ENCODE data around the gene GAST. TPM values are rescaled to one million over a fixed set of nuclear protein-coding genes. Genes with fewer than 3 reads are reported as not detected.
"Not testable (repeated sequence)": the region's sequence is repeated elsewhere in the genome, so short reads cannot be mapped to it uniquely, and the experiment has no call there.

GAST gene
- total RNA-seq, 2 experiments from 2014 or later, result not detected

GRCh38 chr17:41672153-41672552 is 40.0 kb upstream of the GAST start:
- Mint-ChIP-seq H3K4me1 (peaks cover 52% of the 10 kb centered on the region), H3K27ac (peak overlapping the region; percentile 63), H3K36me3 (ENCODE audit: low read depth) (no peaks in the 10 kb centered on the region), H3K9me3 (ENCODE audit: low read depth) (no peaks in the 10 kb centered on the region), H3K4me3 (no peak overlapping the region), H3K27me3 (peaks cover 2% of the 10 kb centered on the region)
- ATAC-seq, result peak; percentile 67
- ChIA-PET CTCF (interaction anchor here (0.7 kb wide), 1 partner anchor 116 kb away, joined by 3 read pairs; no protein-coding TSS in a partner anchor), POLR2A (interaction anchor here (0.7 to 2.3 kb wide), 2 partner anchors 17 to 32 kb away, joined by 9 to 12 read pairs; partner anchors contain the start of gene EIF1)
- intact Hi-C loops (cut with DNase I, micrococcal nuclease), result no loop called here
- DNase-seq, result peak; percentile 46

DNA sequence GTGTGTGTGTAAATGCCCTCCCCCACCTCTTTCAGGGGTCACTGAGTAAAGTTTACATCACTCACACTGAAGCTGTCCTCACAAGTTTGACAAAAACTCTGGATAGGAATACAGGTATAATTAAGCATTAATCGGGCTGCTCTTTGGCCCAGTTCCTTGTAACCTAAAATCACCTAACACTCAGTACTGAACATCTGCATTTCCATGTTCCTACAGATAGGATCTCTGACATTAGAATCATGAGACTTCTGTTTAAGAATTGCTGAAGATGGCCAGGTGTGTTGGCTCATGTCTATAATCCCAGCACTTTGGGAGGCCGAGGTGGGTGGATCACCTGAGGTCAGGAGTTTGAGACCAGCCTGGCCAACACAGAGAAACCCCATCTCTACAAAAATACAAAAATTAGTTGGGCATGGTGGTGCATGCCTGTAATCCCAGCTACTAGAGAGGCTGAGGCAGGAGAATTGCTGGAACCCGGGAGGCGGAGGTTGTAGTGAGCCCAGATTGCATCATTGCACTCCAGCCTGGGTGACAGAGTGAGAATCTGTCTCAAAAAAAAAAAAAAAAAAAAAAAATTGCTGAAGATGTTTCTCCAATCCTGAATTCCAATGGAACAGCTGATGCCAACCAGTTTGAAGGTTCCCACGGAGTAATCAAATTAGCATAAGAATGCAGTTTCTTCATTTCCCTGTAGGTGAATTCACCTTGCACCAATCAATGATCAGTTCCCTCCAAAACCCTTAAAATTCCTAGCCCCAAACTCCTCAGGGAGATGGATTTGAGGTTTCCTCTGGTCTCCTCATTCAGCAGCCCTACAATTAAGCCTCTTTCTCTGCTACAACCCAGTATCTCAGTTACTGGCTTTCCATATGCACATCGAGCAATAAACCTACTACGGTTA is 36.7 kb upstream of the GAST start:
- H3K4me3 Mint-ChIP-seq; DNase-seq; H3K36me3 Mint-ChIP-seq (ENCODE audit: low read depth); H3K9me3 Mint-ChIP-seq (ENCODE audit: low read depth); ATAC-seq; H3K27ac Mint-ChIP-seq; H3K27me3 Mint-ChIP-seq; POLR2A ChIA-PET: not testable (repeated sequence)
- intact Hi-C loops (cut with DNase I, micrococcal nuclease), result loop anchor here in 1 of 2 experiments (5.0 kb wide), 1 partner anchor 1063 kb away; no protein-coding TSS in a partner anchor
- CTCF ChIA-PET, result interaction anchor here (0.8 to 1.9 kb wide), 4 partner anchors 9 to 21 kb away, joined by 3 to 5 read pairs (median 4); partner anchors contain the start of gene EIF1
- peaks cover 52% of the 10 kb centered on the region for H3K4me1 Mint-ChIP-seq

GRCh38 chr17:41676058-41676419 is 36.1 kb upstream of the GAST start:
- H3K36me3 Mint-ChIP-seq (ENCODE audit: low read depth), result peaks cover 5% of the 10 kb centered on the region
- ATAC-seq, result no peak
- peaks cover 51% of the 10 kb centered on the region for H3K4me1 Mint-ChIP-seq
- no peak overlapping the region for H3K4me3 Mint-ChIP-seq
- CTCF ChIA-PET, result interaction anchor here (0.8 to 1.9 kb wide), 4 partner anchors 10 to 20 kb away, joined by 3 to 5 read pairs (median 4); partner anchors contain the start of gene EIF1
- intact Hi-C loops (cut with DNase I, micrococcal nuclease), result loop anchor here in 1 of 2 experiments (5.0 kb wide), 1 partner anchor 1064 kb away; no protein-coding TSS in a partner anchor
- DNase-seq, result no peak
- POLR2A ChIA-PET, result interaction anchor here (1.2 kb wide), 1 partner anchor 13 kb away, joined by 4 read pairs; no protein-coding TSS in a partner anchor
- no peak overlapping the region for H3K27ac Mint-ChIP-seq
- H3K9me3 Mint-ChIP-seq (ENCODE audit: low read depth), result no peaks in the 10 kb centered on the region
- H3K27me3 Mint-ChIP-seq, result no peaks in the 10 kb centered on the region

DNA sequence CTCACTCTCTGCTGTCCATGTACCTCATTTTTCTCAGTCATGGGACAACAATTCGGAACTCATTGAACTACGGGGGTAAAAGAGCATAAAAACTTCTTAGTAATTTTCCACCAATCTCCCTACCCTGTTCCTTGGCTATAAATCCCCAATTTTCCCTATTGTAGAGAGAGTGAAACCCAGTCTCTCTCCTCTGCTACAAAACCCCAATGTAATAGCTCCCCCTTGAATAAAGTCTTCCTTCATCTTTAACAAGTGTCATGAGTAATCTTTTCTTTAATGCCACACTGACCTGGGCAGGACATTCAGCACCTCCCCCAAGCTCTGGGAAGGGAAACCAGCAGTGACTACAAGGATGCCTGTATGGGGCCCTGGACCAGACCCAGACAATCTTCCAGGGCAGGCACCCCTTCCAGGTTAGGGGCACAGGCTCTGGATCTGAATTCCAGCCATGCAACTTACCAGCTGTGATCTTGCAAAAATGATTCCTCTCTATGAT is 33.7 kb upstream of the GAST start:
- ATAC-seq, result peak; percentile 48
- peak overlapping the region; percentile 94 for H3K27ac Mint-ChIP-seq
- DNase-seq, result peak; percentile 63
- peaks cover 32% of the 10 kb centered on the region for H3K4me1 Mint-ChIP-seq
- H3K27me3 Mint-ChIP-seq, result no peaks in the 10 kb centered on the region
- peaks cover 5% of the 10 kb centered on the region for H3K36me3 Mint-ChIP-seq (ENCODE audit: low read depth)
- no peaks in the 10 kb centered on the region for H3K9me3 Mint-ChIP-seq (ENCODE audit: low read depth)
- ChIA-PET CTCF (interaction anchor here (1.4 to 4.5 kb wide), 9 partner anchors 10 to 1116 kb away, joined by 3 to 73 read pairs (median 8); partner anchors contain the start of gene EIF1), POLR2A (interaction anchor here (0.5 to 3.9 kb wide), 10 partner anchors 9 to 1136 kb away, joined by 3 to 147 read pairs (median 4); partner anchors contain the start of gene EIF1)
- H3K4me3 Mint-ChIP-seq, result peak overlapping the region; percentile 72
- intact Hi-C loops (cut with DNase I, micrococcal nuclease), result loop anchor here in 1 of 2 experiments (5.0 kb wide), 1 partner anchor 1066 kb away; no protein-coding TSS in a partner anchor

- peaks cover 32% of the 10 kb centered on the region for H3K4me1 Mint-ChIP-seq
- H3K27me3 Mint-ChIP-seq, result no peaks in the 10 kb centered on the region
- H3K9me3 Mint-ChIP-seq (ENCODE audit: low read depth), result no peaks in the 10 kb centered on the region
- intact Hi-C loops (cut with DNase I, micrococcal nuclease), result loop anchor here (1.0 to 5.0 kb wide), 4 partner anchors 9 to 1067 kb away; partner anchors contain the start of gene EIF1 (in 2 of the 2)
- DNase-seq (peak; percentile 79), ATAC-seq (peak; percentile 91)
- H3K27ac Mint-ChIP-seq, result peak overlapping the region; percentile 94
- ChIA-PET CTCF (interaction anchor here (0.6 to 4.5 kb wide), 10 partner anchors 11 to 1117 kb away, joined by 3 to 73 read pairs (median 6); partner anchors contain the start of gene EIF1), POLR2A (interaction anchor here (0.6 to 3.9 kb wide), 9 partner anchors 9 to 1137 kb away, joined by 3 to 147 read pairs (median 3); partner anchors contain the start of gene EIF1)
- peak overlapping the region; percentile 72 for H3K4me3 Mint-ChIP-seq
- H3K36me3 Mint-ChIP-seq (ENCODE audit: low read depth), result peaks cover 5% of the 10 kb centered on the region
Measured at GRCh38 chr17:41678907-41679739, 33.0 kb upstream of the GAST start.

DNA sequence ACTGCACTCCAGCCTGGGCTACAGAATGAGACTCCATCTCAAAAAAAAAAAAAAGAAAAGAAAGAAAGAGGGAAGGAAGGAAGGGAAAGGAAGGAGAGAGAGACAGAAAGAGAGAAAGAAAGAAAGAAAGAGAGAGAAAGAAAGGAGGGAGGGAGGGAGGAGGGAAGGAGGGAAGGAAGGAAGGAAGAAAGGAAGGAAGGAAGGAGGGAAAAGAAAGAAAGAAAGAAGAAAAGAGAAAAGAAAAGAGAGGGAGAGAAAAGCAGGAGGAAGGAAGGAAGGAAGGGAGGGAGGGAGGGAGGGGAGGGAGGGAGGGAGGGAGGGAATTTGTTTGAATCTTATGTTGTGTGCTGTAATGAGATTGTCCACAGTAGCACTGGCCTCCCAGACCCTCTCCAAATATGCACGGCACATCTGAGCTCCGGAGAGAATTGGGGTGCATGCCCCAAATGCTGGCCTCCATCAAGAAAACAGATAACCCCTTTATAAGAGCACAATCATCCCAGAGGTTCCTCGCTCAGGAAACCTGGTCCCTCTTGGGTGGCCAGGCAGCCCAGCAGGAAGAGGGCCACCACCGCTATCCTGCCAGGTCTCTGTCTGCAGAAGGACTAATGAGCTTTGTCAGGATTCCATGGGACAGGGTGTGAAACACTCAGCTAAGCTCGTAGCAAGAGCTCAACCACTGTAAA is 32.2 kb upstream of the GAST start:
- no peaks in the 10 kb centered on the region for H3K9me3 Mint-ChIP-seq (ENCODE audit: low read depth)
- CTCF ChIA-PET, result interaction anchor here (1.3 to 4.5 kb wide), 7 partner anchors 10 to 1118 kb away, joined by 3 to 73 read pairs (median 11); partner anchors contain the start of gene EIF1

DNA sequence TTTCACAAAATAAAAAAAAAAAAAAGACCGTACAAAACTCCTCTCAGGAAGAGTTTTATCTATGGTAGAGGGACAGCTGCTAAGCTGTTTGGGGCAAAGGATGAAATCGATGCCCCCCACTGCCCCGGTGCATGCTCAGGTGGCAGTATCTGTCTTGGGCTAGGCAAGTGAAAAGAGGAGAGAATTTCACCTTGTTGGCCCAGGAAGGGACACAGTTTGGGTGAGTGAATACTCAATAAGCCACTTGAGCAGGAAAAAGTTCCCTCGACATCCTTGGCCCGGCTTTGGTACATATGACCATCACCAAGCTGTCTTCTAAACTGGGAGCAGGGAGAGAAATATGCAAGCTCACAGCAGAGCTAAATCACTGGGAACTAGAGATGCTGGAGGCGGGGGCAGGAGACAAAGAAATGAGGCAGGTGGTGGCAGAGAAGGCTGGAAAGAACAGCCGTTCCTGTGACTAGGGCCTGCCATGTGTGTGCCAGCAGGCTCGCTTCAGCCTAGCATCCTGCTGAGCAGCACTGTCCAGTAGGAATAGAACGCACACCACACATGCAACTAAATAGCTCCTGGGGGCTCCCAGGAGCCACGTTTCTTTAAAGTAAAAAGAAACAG is 31.6 kb upstream of the GAST start:
- H3K4me1 Mint-ChIP-seq, result peaks cover 32% of the 10 kb centered on the region
- intact Hi-C loops (cut with DNase I, micrococcal nuclease), result no loop called here
- H3K36me3 Mint-ChIP-seq (ENCODE audit: low read depth), result peaks cover 5% of the 10 kb centered on the region
- ATAC-seq (no peak), DNase-seq (no peak)
- H3K27ac Mint-ChIP-seq, result no peak overlapping the region
- no peak overlapping the region for H3K4me3 Mint-ChIP-seq
- H3K27me3 Mint-ChIP-seq, result no peaks in the 10 kb centered on the region
- no peaks in the 10 kb centered on the region for H3K9me3 Mint-ChIP-seq (ENCODE audit: low read depth)
- POLR2A ChIA-PET, result interaction anchor here (2.4 to 3.9 kb wide), 2 partner anchors 11 to 12 kb away, joined by 6 to 147 read pairs; partner anchors contain the start of gene EIF1
- CTCF ChIA-PET, result interaction anchor here (1.3 to 4.5 kb wide), 3 partner anchors 9 to 18 kb away, joined by 5 to 73 read pairs (median 61); partner anchors contain the start of gene EIF1

More for the DNA sequence above, 32.2 kb upstream of the GAST start:
- peak overlapping the region; percentile 72 for H3K4me3 Mint-ChIP-seq
- peaks cover 5% of the 10 kb centered on the region for H3K36me3 Mint-ChIP-seq (ENCODE audit: low read depth)
- POLR2A ChIA-PET, result interaction anchor here (1.0 to 3.9 kb wide), 6 partner anchors 11 to 861 kb away, joined by 3 to 147 read pairs (median 5); partner anchors contain the start of gene EIF1
- DNase-seq (no peak), ATAC-seq (no peak)
- no peaks in the 10 kb centered on the region for H3K27me3 Mint-ChIP-seq
- intact Hi-C loops (cut with DNase I, micrococcal nuclease), result loop anchor here (1.0 to 5.0 kb wide), 4 partner anchors 8 to 1068 kb away; partner anchors contain the start of gene EIF1 (in 2 of the 2)
- peak overlapping the region; percentile 94 for H3K27ac Mint-ChIP-seq
- H3K4me1 Mint-ChIP-seq, result peaks cover 32% of the 10 kb centered on the region

GRCh38 chr17:41681776-41682175 is 30.4 kb upstream of the GAST start:
- H3K4me3 Mint-ChIP-seq, result no peak overlapping the region
- DNase-seq, result no peak
- ATAC-seq, result no peak

GRCh38 chr17:41682631-41683030 is 29.5 kb upstream of the GAST start:
- peaks cover 5% of the 10 kb centered on the region for H3K36me3 Mint-ChIP-seq (ENCODE audit: low read depth)

More at GRCh38 chr17:41681776-41682175, 30.4 kb upstream of the GAST start:
- CTCF ChIA-PET, result interaction anchor here (0.6 kb wide), 2 partner anchors 664 to 718 kb away, joined by 3 read pairs; no protein-coding TSS in a partner anchor
- Mint-ChIP-seq H3K4me1 (peaks cover 23% of the 10 kb centered on the region), H3K36me3 (ENCODE audit: low read depth) (peaks cover 5% of the 10 kb centered on the region), H3K27me3 (no peaks in the 10 kb centered on the region), H3K27ac (no peak overlapping the region), H3K9me3 (ENCODE audit: low read depth) (no peaks in the 10 kb centered on the region)
- POLR2A ChIA-PET, result no interaction called here
- intact Hi-C loops (cut with DNase I, micrococcal nuclease), result no loop called here

More at GRCh38 chr17:41682631-41683030, 29.5 kb upstream of the GAST start:
- intact Hi-C loops (cut with DNase I, micrococcal nuclease), result no loop called here
- DNase-seq, result no peak
- POLR2A ChIA-PET, result no interaction called here
- no peaks in the 10 kb centered on the region for H3K27me3 Mint-ChIP-seq
- H3K9me3 Mint-ChIP-seq (ENCODE audit: low read depth), result no peaks in the 10 kb centered on the region
- no peak overlapping the region for H3K27ac Mint-ChIP-seq
- no peak overlapping the region for H3K4me3 Mint-ChIP-seq
- ATAC-seq, result no peak
- CTCF ChIA-PET, result no interaction called here
- peaks cover 24% of the 10 kb centered on the region for H3K4me1 Mint-ChIP-seq

All from activated CD4-positive, alpha-beta T cell treated with anti-CD3 and anti-CD28 coated beads for 36 hours (primary cell).